SK-N-SH (cell line): Measurements from ENCODE around the gene NHSL1. TPM values are rescaled to one million over a fixed set of nuclear protein-coding genes. Genes with fewer than 3 reads are reported as not detected.

Experiments
- CTCF ChIA-PET: fragments of 300-600, 350-600 bp; formaldehyde crosslinking; extraction: SDS; loops from one replicate; lab custom pipeline; 2021; lab: Yijun Ruan, JAX
- POLR2A ChIA-PET: fragments of 350-600 bp; sonication (Branson Sonifier 250); formaldehyde crosslinking; extraction: SDS; loops from one replicate; lab custom pipeline; 2020; ENCODE audit warnings: antibody characterized with exemption, inconsistent platforms; lab: Yijun Ruan, JAX
- DNase-seq: peaks from one replicate; pipeline ENCODE4 v3.0.0; 2012
- H2AFZ ChIP-seq: fragments of 200-600 bp; sonication (generic); 2 replicates; pipeline ENCODE4 v1.8.1; 2016; ENCODE audit warnings: antibody characterized with exemption, mild to moderate bottlenecking, low read depth
- H3F3A ChIP-seq: fragments of 200-600 bp; sonication (generic); replicated peaks from 2 replicates; pipeline ENCODE3; 2016; ENCODE audit warnings: antibody characterized with exemption, mild to moderate bottlenecking; ENCODE audit not compliant: insufficient read depth
- H3K27ac ChIP-seq, 2 experiments: fragments of 200-500 bp in 1 of 2; fragments of 200-600 bp in 1 of 2; sonication (Bioruptor generic) in 1 of 2; sonication (generic), shearing (Covaris generic) in 1 of 2; 2 replicates each; pipeline versions ENCODE4 v1.5.1 to v1.6.1; 2014 to 2016; ENCODE audit warnings: low read depth in 2 of 2, inconsistent platforms in 1 of 2, low read length in 1 of 2, mild to moderate bottlenecking in 1 of 2, mixed read lengths in 1 of 2
- H3K27me3 ChIP-seq: fragments of 200-600 bp; sonication (generic), shearing (Covaris generic); 2 replicates; pipeline ENCODE4 v1.6.1; 2016; ENCODE audit warnings: mixed run types; ENCODE audit not compliant: insufficient read depth
- H3K36me3 ChIP-seq, 2 experiments: fragments of 200-500 bp in 1 of 2; fragments of 200-600 bp in 1 of 2; sonication (Bioruptor generic) in 1 of 2; sonication (generic) in 1 of 2; replicated peaks in 1 of 2; 2 replicates each; pipeline versions ENCODE3 to v1.5.1; 2014 to 2016; ENCODE audit warnings: low read length in 1 of 2, mild to moderate bottlenecking in 1 of 2; ENCODE audit not compliant: insufficient read depth in 2 of 2, control insufficient read depth in 1 of 2
- H3K4me1 ChIP-seq, 2 experiments: fragments of 200-500 bp in 1 of 2; fragments of 200-600 bp in 1 of 2; sonication (Bioruptor generic) in 1 of 2; sonication (generic), shearing (Covaris generic) in 1 of 2; 2 replicates each; pipeline versions ENCODE4 v1.5.1 to v1.6.1; 2014 to 2016; ENCODE audit warnings: low read depth in 1 of 2, low read length in 1 of 2, mixed run types in 1 of 2; ENCODE audit not compliant: insufficient read depth in 2 of 2, control insufficient read depth in 1 of 2
- H3K4me2 ChIP-seq: fragments of 200-600 bp; sonication (generic), shearing (Covaris generic); 2 replicates; pipeline ENCODE4 v1.6.1; 2017; ENCODE audit warnings: mixed run types
- H3K4me3 ChIP-seq, 2 experiments: fragments of 200-500 bp in 1 of 2; fragments of 200-600 bp in 1 of 2; sonication (Bioruptor generic) in 1 of 2; sonication (generic), shearing (Covaris generic) in 1 of 2; 2 replicates each; pipeline versions ENCODE4 v1.5.1 to v1.8.1; 2014 to 2016; ENCODE audit warnings: low read depth in 2 of 2, inconsistent platforms in 1 of 2, low read length in 1 of 2, mild to moderate bottlenecking in 1 of 2, mixed read lengths in 1 of 2, moderate library complexity in 1 of 2
- H3K79me2 ChIP-seq: fragments of 200-600 bp; sonication (generic); 2 replicates; pipeline ENCODE4 v1.8.1; 2017; ENCODE audit warnings: mild to moderate bottlenecking; ENCODE audit not compliant: insufficient read depth
- H3K9ac ChIP-seq: fragments of 200-600 bp; sonication (generic); 2 replicates; pipeline ENCODE4 v1.6.1; 2017; ENCODE audit warnings: mixed run types
- H3K9me2 ChIP-seq: fragments of 200-600 bp; sonication (generic); 2 replicates; pipeline ENCODE4 v1.6.1; 2017; ENCODE audit warnings: mixed run types
- H3K9me3 ChIP-seq: fragments of 200-600 bp; sonication (generic); 2 replicates; pipeline ENCODE4 v1.6.1; 2017; ENCODE audit warnings: mixed run types, mild to moderate bottlenecking, moderate library complexity
- H4K20me1 ChIP-seq: fragments of 200-600 bp; sonication (generic); 2 replicates; pipeline ENCODE4 v1.6.1; 2017; ENCODE audit warnings: mild to moderate bottlenecking, mixed run types; ENCODE audit not compliant: insufficient read depth
- ELF1 ChIP-seq: IDR thresholded peaks from 2 replicates; pipeline ENCODE4 v1.4.0; 2012
- FOSL2 ChIP-seq: IDR thresholded peaks from 2 replicates; pipeline ENCODE4 v1.4.0; 2012; ENCODE audit warnings: low read depth, mild to moderate bottlenecking, moderate library complexity, borderline replicate concordance
- GATA2 ChIP-seq: sonication (generic); formaldehyde crosslinking; IDR thresholded peaks from 2 replicates; pipeline ENCODE4 v1.5.0; 2020; ENCODE audit warnings: mild to moderate bottlenecking, missing genetic modification reagents
- MEF2A ChIP-seq: IDR thresholded peaks from 2 replicates; pipeline ENCODE4 v1.4.0; 2012; ENCODE audit warnings: low read depth, borderline replicate concordance
- MXI1 ChIP-seq: IDR thresholded peaks from 2 replicates; pipeline ENCODE4 v1.6.1; 2012; ENCODE audit warnings: mild to moderate bottlenecking, low read depth, low read length, improper control_type of control experiment
- NRF1 ChIP-seq: IDR thresholded peaks from 2 replicates; pipeline ENCODE4 v1.6.1; 2012; ENCODE audit warnings: low read depth, mild to moderate bottlenecking, low read length
- RFX5 ChIP-seq: IDR thresholded peaks from 2 replicates; pipeline ENCODE4 v1.6.1; 2012; ENCODE audit warnings: mild to moderate bottlenecking, improper control_type of control experiment, low read length
- SIN3A ChIP-seq: IDR thresholded peaks from 2 replicates; pipeline ENCODE4 v1.6.1; 2012; ENCODE audit warnings: low read depth, mild to moderate bottlenecking, low read length, moderate library complexity, borderline replicate concordance
- TEAD4 ChIP-seq: IDR thresholded peaks from 2 replicates; pipeline ENCODE4 v1.4.0; 2012; ENCODE audit warnings: mild to moderate bottlenecking, borderline replicate concordance; ENCODE audit not compliant: insufficient read depth
- WGBS: methylation state at CpG from one replicate; pipeline ENCODE4 v1.1.6; 2017; ENCODE audit warnings: low lambda C conversion rate; 5-methylcytosine and 5-hydroxymethylcytosine counted together
- polyA plus RNA-seq, 3 experiments: library from polyadenylated mRNA; depleted of rRNA; stranded (reverse); fragments of >200 nt; gene quantifications; 2 replicates each; pipeline ENCODE4 v1.2.3, GENCODE V29; 2012
- TF ChIP-seq, protein P1 (sequence below): fragments of 200-600 bp; sonication (generic); IDR thresholded peaks from 2 replicates; pipeline ENCODE4 v1.6.1; 2017; ENCODE audit warnings: antibody characterized with exemption, mild to moderate bottlenecking, moderate library complexity
- TF ChIP-seq, protein P2 (sequence below): IDR thresholded peaks from 2 replicates; pipeline ENCODE4 v1.6.1; 2012; ENCODE audit warnings: mild to moderate bottlenecking, low read depth, low read length, moderate library complexity
- TF ChIP-seq, protein P3 (sequence below): fragments of 150-350 bp; IDR thresholded peaks from 2 replicates; pipeline ENCODE4 v1.6.1; 2016; ENCODE audit warnings: mild to moderate bottlenecking, low read depth, low read length

The NHSL1 gene
- polyA plus RNA-seq, 1 of the 3 experiments (the other 2 are of a cell fraction) = under 0.01 TPM

DNA sequence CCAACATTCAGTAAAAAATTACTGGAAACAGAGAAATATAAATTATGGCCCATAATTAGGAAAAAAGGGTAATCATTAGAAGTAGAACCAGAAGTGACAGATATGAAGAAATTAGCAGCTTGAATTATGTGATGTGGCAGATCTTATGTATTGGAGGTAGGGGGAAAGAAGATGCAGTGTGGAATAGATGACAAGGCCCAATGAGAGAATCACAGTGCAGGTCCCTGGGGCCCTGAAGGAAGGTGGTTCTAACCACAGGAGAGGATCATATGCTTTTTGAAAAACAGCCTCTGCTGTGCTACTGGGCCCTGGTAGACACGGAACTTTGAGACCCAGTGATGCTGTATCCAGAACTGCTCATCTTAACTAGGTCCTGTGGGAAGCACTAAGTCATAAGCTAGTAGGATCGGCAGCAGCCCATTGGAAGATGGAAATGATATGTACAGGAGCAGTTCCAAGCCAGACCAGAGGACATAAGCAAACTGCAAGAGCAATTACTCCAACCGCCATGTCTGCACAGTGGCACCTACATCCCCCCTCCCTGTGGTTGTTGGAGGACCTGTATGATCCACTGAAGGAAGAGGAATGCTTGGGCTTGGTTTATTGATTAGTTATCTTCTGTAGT, 81.1 kb downstream of the NHSL1 start (continued):
- TF ChIP-seq, protein P1, sequence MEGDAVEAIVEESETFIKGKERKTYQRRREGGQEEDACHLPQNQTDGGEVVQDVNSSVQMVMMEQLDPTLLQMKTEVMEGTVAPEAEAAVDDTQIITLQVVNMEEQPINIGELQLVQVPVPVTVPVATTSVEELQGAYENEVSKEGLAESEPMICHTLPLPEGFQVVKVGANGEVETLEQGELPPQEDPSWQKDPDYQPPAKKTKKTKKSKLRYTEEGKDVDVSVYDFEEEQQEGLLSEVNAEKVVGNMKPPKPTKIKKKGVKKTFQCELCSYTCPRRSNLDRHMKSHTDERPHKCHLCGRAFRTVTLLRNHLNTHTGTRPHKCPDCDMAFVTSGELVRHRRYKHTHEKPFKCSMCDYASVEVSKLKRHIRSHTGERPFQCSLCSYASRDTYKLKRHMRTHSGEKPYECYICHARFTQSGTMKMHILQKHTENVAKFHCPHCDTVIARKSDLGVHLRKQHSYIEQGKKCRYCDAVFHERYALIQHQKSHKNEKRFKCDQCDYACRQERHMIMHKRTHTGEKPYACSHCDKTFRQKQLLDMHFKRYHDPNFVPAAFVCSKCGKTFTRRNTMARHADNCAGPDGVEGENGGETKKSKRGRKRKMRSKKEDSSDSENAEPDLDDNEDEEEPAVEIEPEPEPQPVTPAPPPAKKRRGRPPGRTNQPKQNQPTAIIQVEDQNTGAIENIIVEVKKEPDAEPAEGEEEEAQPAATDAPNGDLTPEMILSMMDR = no peak
- no peak for TF ChIP-seq GATA2 (CRISPR knock-in tag)
- TF ChIP-seq FOSL2 = no peak
- no peak for TF ChIP-seq NRF1

DNA sequence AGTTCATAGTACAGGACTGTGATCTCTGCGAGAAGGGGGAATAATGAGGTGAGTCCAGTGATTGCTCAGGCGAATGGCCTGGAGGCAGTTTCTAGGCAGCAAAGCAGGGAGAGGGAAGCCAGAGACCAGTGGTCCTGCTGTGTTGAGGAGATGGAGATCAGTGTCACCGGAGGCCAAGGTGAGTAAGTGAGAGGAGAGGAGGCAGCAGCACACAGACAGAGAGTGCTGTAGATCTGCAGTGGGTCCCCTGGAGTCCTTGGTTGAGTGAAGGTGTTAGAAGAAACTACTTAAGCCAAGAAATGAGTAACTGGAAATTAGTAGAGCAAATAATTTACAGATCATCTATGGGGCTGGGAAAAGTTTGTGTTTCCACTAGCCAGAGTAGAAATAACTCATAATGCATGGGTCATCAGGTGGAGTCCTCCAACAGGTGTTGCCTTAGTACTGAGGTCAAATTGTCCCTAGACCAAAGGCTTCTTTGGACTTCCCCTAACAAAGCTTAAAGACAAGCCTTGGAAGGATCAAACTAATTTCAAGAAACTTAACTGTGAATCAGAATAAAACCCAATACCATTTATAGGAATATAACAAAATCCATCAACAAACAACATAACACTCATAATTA, 81.7 kb downstream of the NHSL1 start:
- 41% methylated on average over 3 of the region's 3 CpGs for WGBS
- ChIA-PET POLR2A (no interaction called here), CTCF (interaction anchor here (1.5 kb wide), 1 partner anchor 13 kb away, joined by 4 read pairs; the partner anchor contains the start of gene HEBP2)

More for the DNA sequence above, 81.7 kb downstream of the NHSL1 start:
- H3F3A ChIP-seq = no peaks in the 10 kb centered on the region
- no peak overlapping the region for H3K27ac ChIP-seq
- H3K9me2 ChIP-seq = no peaks in the 10 kb centered on the region
- H3K4me2 ChIP-seq = no peak overlapping the region
- no peak overlapping the region for H3K4me3 ChIP-seq
- no peaks in the 10 kb centered on the region for H3K4me1 ChIP-seq
- no peaks in the 10 kb centered on the region for H4K20me1 ChIP-seq
- peaks cover 0 to 3% of the 10 kb centered on the region in 2 experiments for H3K36me3 ChIP-seq
- no peaks in the 10 kb centered on the region for H3K27me3 ChIP-seq
- H3K9ac ChIP-seq = no peak overlapping the region
- TF ChIP-seq, protein P2, sequence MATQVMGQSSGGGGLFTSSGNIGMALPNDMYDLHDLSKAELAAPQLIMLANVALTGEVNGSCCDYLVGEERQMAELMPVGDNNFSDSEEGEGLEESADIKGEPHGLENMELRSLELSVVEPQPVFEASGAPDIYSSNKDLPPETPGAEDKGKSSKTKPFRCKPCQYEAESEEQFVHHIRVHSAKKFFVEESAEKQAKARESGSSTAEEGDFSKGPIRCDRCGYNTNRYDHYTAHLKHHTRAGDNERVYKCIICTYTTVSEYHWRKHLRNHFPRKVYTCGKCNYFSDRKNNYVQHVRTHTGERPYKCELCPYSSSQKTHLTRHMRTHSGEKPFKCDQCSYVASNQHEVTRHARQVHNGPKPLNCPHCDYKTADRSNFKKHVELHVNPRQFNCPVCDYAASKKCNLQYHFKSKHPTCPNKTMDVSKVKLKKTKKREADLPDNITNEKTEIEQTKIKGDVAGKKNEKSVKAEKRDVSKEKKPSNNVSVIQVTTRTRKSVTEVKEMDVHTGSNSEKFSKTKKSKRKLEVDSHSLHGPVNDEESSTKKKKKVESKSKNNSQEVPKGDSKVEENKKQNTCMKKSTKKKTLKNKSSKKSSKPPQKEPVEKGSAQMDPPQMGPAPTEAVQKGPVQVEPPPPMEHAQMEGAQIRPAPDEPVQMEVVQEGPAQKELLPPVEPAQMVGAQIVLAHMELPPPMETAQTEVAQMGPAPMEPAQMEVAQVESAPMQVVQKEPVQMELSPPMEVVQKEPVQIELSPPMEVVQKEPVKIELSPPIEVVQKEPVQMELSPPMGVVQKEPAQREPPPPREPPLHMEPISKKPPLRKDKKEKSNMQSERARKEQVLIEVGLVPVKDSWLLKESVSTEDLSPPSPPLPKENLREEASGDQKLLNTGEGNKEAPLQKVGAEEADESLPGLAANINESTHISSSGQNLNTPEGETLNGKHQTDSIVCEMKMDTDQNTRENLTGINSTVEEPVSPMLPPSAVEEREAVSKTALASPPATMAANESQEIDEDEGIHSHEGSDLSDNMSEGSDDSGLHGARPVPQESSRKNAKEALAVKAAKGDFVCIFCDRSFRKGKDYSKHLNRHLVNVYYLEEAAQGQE = no peak
- no peak for TF ChIP-seq TEAD4
- no peak for TF ChIP-seq SIN3A
- TF ChIP-seq MEF2A = no peak
- TF ChIP-seq RFX5 = no peak
- TF ChIP-seq ELF1 = no peak
- TF ChIP-seq, protein P3, sequence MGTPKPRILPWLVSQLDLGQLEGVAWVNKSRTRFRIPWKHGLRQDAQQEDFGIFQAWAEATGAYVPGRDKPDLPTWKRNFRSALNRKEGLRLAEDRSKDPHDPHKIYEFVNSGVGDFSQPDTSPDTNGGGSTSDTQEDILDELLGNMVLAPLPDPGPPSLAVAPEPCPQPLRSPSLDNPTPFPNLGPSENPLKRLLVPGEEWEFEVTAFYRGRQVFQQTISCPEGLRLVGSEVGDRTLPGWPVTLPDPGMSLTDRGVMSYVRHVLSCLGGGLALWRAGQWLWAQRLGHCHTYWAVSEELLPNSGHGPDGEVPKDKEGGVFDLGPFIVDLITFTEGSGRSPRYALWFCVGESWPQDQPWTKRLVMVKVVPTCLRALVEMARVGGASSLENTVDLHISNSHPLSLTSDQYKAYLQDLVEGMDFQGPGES = no peak
- no peak for TF ChIP-seq MXI1
- DNase-seq = no peak
- H2AFZ ChIP-seq = no peak overlapping the region
- no peaks in the 10 kb centered on the region for H3K79me2 ChIP-seq
- no peaks in the 10 kb centered on the region for H3K9me3 ChIP-seq
